DMS153 (cell line): ENCODE data around the gene LRRC36.

ENCODE experiments used
- DNase-seq: peaks from one replicate; lab custom pipeline; 2025; lab: John Stamatoyannopoulos, UW

LRRC36 gene

GRCh38 chr16:67391424-67392300, 65.0 kb downstream of the LRRC36 start:
- DNase-seq = peak; percentile 75

GRCh38 chr16:67392301-67393059, 65.9 kb downstream of the LRRC36 start:
- no peak for DNase-seq

- DNase-seq = peak; percentile 71
These were observed 66.6 kb downstream of the LRRC36 start, which contains the start of gene TPPP3 for GRCh38 chr16:67393111-67393787. Gene TPPP3, minus strand, starts transcription at chr16:67393498. Its CDS starts 2,387 bp downstream, at chr16:67391111.

- no peak for DNase-seq
These were observed 67.2 kb downstream of the LRRC36 start for GRCh38 chr16:67393788-67394154.

- no peak for DNase-seq
These were observed 67.8 kb downstream of the LRRC36 start for GRCh38 chr16:67394155-67395104.

- DNase-seq = no peak
These were observed 68.5 kb downstream of the LRRC36 start for GRCh38 chr16:67395105-67395457.

- DNase-seq = peak; percentile 95
These were observed 69.0 kb downstream of the LRRC36 start for GRCh38 chr16:67395458-67396158.

GRCh38 chr16:67396159-67397035, 69.8 kb downstream of the LRRC36 start:
- peak; percentile 98 for DNase-seq

- DNase-seq = no peak
These were observed 70.6 kb downstream of the LRRC36 start for GRCh38 chr16:67397036-67397801.

GRCh38 chr16:67397812-67398545, 71.4 kb downstream of the LRRC36 start:
- no peak for DNase-seq

GRCh38 chr16:67398546-67399217, 72.1 kb downstream of the LRRC36 start:
- DNase-seq = no peak

- DNase-seq = no peak
These were observed 72.7 kb downstream of the LRRC36 start for GRCh38 chr16:67399218-67399733.

GRCh38 chr16:67399749-67400704, 73.4 kb downstream of the LRRC36 start:
- DNase-seq = peak; percentile 29

- no peak for DNase-seq
These were observed 74.3 kb downstream of the LRRC36 start for GRCh38 chr16:67400901-67401300.

GRCh38 chr16:67403976-67404555, 77.5 kb downstream of the LRRC36 start:
- DNase-seq = no peak

- DNase-seq = peak; percentile 58
These were observed 78.2 kb downstream of the LRRC36 start for GRCh38 chr16:67404740-67405226.
